Measurements from ENCODE around the gene FOCAD. TPM values are rescaled to one million over a fixed set of nuclear protein-coding genes. Genes with fewer than 3 reads are reported as not detected.
"Not testable (repeated sequence)": the region's sequence is repeated elsewhere in the genome, so short reads cannot be mapped to it uniquely, and the experiment has no call there.

FOCAD gene
- total RNA-seq, 2 donors from 2014 or later = 32.0 to 76.1 TPM

DNA sequence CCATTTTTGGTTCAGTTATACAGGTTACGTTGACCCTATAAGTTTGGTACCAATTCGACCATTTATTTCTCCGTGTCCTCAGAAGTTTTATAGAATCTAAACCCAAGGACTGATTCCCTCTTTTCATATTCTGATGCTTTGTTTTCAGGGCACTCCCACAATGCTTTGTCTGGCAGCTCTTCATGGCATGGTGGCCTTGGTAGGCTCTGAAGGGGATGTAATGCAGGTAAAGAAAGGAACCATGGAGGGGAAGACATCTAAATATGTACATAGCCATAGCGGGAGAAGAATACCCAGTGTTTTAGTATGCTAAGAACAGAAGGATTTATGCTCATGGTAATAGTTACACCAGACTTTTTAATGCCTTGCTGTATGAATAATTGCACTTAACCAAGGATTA, 264.6 kb downstream of the FOCAD start:
- Histone ChIP-seq H3K4me3 (no peak overlapping the region), H3K9me3 (no peaks in the 10 kb centered on the region), H3K4me1 (replicated peaks) (no peaks in the 10 kb centered on the region), H3K36me3 (no peaks in the 10 kb centered on the region), H3K27ac (no peak overlapping the region), H3K27me3 (replicated peaks; ENCODE audit: insufficient read depth) (no peaks in the 10 kb centered on the region)
- intact Hi-C loops (cut with DNase I) = no loop called here
- no peak for TF ChIP-seq POLR2AphosphoS5 (IDR thresholded peaks at IDR 0.05)
- TF ChIP-seq, protein P1, sequence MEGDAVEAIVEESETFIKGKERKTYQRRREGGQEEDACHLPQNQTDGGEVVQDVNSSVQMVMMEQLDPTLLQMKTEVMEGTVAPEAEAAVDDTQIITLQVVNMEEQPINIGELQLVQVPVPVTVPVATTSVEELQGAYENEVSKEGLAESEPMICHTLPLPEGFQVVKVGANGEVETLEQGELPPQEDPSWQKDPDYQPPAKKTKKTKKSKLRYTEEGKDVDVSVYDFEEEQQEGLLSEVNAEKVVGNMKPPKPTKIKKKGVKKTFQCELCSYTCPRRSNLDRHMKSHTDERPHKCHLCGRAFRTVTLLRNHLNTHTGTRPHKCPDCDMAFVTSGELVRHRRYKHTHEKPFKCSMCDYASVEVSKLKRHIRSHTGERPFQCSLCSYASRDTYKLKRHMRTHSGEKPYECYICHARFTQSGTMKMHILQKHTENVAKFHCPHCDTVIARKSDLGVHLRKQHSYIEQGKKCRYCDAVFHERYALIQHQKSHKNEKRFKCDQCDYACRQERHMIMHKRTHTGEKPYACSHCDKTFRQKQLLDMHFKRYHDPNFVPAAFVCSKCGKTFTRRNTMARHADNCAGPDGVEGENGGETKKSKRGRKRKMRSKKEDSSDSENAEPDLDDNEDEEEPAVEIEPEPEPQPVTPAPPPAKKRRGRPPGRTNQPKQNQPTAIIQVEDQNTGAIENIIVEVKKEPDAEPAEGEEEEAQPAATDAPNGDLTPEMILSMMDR (IDR thresholded peaks at IDR 0.05) = no peak
- no peak for TF ChIP-seq POLR2A (IDR thresholded peaks at IDR 0.05)
- WGBS = 86% methylated on average over 4 of the region's 4 CpGs
- DNase-seq (ENCODE audit: low spot score) = no peak

DNA sequence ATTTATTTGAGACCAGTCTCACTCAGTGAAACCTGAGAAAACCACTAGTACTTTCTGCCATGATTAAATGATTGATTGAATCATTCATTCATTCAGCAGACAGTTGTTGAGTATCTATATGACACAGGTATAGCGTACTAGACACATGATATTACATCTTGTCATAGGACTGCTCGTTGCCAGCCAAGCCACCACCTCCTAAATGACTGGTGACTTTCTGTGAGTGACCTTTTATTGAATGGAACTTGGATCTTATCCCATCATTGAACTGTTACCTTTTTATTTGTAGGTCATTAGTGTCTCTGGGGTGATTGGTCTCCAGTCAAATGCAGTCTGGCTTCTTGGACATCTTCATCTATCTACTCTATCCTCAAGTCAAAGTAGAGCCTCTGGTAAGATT, 266.6 kb downstream of the FOCAD start:
- intact Hi-C loops (cut with DNase I) = no loop called here
- H3K4me1 ChIP-seq (replicated peaks) = no peaks in the 10 kb centered on the region
- H3K9me3 ChIP-seq = no peaks in the 10 kb centered on the region
- TF ChIP-seq POLR2A (IDR thresholded peaks at IDR 0.05) (no peak), POLR2AphosphoS5 (IDR thresholded peaks at IDR 0.05) (no peak)
- TF ChIP-seq, protein P1 (IDR thresholded peaks at IDR 0.05) = no peak
- H3K36me3 ChIP-seq = no peaks in the 10 kb centered on the region
- no peak overlapping the region for H3K27ac ChIP-seq
- no peaks in the 10 kb centered on the region for H3K27me3 ChIP-seq (replicated peaks; ENCODE audit: insufficient read depth)
- DNase-seq (ENCODE audit: low spot score) = no peak
- no peak overlapping the region for H3K4me3 ChIP-seq
- WGBS = 95% methylated on average over 2 of the region's 2 CpGs

DNA sequence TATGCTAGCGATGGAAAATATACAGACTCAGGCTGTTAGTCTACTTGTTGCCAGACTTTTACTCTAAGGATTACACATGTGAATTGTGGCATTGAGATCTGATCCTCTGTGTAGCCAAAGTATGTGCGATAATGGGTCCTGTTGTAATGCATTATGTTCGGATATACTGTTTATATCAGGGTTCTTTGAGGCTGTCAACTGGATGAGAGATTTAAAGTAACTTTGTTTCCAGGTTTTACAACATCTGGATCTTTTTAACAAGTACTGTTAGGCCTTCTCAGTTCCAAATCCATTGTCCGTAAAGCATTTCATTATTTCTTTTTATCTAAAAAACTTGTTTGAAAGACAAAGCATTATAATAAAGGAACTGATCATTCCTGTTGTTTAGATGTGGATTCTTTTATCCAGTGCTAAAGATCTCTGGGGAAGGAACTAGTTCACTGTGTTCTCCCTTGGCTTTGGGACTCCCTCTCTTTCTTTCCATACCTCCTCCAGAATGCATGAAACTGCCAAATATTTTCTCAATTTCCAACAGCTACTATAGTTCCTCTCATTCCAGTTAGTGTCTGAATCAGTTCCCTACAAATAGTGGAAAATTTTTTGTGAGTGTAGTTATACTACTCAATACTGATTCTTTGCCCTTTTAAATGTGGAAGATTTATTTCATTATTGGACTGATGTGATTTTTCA, 278.6 kb downstream of the FOCAD start:
- no peaks in the 10 kb centered on the region for H3K4me1 ChIP-seq (replicated peaks)
- H3K36me3 ChIP-seq = no peaks in the 10 kb centered on the region
- intact Hi-C loops (cut with DNase I) = no loop called here
- no peak for DNase-seq (ENCODE audit: low spot score)
- WGBS = 69% methylated on average over 4 of the region's 4 CpGs
- no peak for TF ChIP-seq POLR2A (IDR thresholded peaks at IDR 0.05)
- TF ChIP-seq, protein P1 (IDR thresholded peaks at IDR 0.05) = no peak
- TF ChIP-seq POLR2AphosphoS5 (IDR thresholded peaks at IDR 0.05) = no peak
- no peak overlapping the region for H3K4me3 ChIP-seq
- no peak overlapping the region for H3K27ac ChIP-seq
- no peaks in the 10 kb centered on the region for H3K9me3 ChIP-seq
- no peaks in the 10 kb centered on the region for H3K27me3 ChIP-seq (replicated peaks; ENCODE audit: insufficient read depth)

DNA sequence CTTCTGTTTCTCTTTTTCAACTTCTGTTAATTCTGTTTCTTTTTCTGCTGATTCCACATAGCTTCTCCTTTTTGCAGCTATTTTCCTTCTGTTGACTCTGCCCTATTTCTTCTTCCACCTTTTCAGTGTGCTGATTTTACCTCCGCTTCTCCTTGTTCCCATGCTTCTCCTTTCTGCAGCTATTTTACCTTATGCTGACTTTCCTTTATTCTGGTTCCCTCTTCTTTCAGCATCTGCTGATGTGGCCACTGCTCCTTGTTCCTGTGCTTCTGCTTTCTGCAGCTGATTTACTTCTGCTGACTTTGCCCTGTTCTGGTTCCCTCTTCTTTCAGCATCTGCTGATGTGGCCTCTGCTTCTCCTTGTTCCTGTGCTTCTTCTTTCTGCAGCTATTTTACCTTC, 288.6 kb downstream of the FOCAD start:
- no peaks in the 10 kb centered on the region for H3K4me1 ChIP-seq (replicated peaks)
- TF ChIP-seq POLR2AphosphoS5 (IDR thresholded peaks at IDR 0.05) (no peak), POLR2A (IDR thresholded peaks at IDR 0.05) (no peak)
- TF ChIP-seq, protein P1 (IDR thresholded peaks at IDR 0.05) = no peak
- H3K27ac ChIP-seq = no peak overlapping the region
- H3K36me3 ChIP-seq = no peaks in the 10 kb centered on the region
- 100% methylated on average over 1 of the region's 1 CpG for WGBS
- H3K4me3 ChIP-seq = no peak overlapping the region
- no peaks in the 10 kb centered on the region for H3K27me3 ChIP-seq (replicated peaks; ENCODE audit: insufficient read depth)
- intact Hi-C loops (cut with DNase I) = no loop called here
- H3K9me3 ChIP-seq = no peaks in the 10 kb centered on the region
- no peak for DNase-seq (ENCODE audit: low spot score)

DNA sequence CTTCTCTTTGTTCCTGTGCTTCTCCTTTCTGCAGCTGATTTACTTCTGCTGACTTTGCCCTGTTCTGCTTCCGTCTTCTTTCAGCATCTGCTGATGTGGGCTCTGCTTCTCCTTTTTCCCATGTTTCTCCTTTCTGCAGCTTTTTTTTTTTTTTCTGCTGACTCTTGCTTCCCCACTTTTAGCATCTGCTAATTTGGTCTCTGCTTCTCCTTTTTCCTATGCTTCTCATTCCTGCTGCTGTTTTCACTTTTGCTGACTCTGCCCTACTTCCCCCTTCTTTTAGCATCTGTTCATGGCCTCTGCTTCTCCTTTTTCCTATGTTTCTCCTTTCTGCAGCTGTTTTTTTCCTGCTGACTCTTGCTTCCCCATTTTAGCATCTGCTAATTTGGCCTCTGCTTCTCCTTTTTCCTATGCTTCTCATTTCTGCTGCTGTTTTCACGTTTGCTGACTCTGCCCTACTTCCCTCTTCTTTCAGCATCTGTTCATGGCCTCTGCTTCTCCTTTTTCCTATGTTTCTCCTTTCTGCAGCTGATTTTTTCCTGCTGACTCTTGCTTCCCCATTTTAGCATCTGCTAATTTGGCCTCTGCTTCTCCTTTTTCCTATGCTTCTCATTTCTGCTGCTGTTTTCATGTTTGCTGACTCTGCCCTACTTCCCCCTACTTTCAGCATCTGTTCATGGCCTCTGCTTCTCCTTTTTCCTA, 289.3 kb downstream of the FOCAD start:
- DNase-seq (ENCODE audit: low spot score); intact Hi-C loops (cut with DNase I); H3K9me3 ChIP-seq; H3K27me3 ChIP-seq (replicated peaks; ENCODE audit: insufficient read depth); H3K4me3 ChIP-seq; H3K36me3 ChIP-seq; H3K4me1 ChIP-seq (replicated peaks); H3K27ac ChIP-seq: not testable (repeated sequence)
- 85% methylated on average over 2 of the region's 2 CpGs for WGBS

DNA sequence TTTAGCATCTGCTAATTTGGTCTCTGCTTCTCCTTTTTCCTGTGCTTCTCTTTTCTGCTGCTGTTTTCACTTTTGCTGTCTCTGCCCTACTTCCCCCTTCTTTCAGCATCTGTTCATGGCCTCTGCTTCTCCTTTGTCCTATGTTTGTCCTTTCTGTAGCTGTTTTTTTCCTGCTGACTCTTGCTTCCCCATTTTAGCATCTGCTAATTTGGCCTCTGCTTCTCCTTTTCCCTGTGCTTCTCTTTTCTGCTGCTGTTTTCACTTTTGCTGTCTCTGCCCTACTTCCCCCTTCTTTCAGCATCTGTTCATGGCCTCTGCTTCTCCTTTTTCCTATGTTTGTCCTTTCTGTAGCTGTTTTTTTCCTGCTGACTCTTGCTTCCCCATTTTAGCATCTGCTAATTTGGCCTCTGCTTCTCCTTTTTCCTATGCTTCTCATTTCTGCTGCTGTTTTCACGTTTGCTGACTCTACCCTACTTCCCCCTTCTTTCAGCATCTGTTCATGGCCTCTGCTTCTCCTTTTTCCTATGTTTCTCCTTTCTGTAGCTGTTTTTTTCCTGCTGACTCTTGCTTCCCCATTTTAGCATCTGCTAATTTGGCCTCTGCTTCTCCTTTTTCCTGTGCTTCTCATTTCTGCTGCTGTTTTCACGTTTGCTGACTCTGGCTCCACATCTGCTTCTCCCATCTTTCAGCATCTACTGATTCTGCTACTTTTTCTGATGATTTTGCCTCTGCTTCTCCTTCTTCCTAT, 290.3 kb downstream of the FOCAD start:
- intact Hi-C loops (cut with DNase I); H3K4me1 ChIP-seq (replicated peaks); DNase-seq (ENCODE audit: low spot score); H3K27me3 ChIP-seq (replicated peaks; ENCODE audit: insufficient read depth); H3K9me3 ChIP-seq; H3K27ac ChIP-seq; H3K36me3 ChIP-seq; H3K4me3 ChIP-seq: not testable (repeated sequence)
- WGBS = 83% methylated on average over 2 of the region's 2 CpGs

Measured in prostate gland (tissue), 2 donors.